B cell (primary cell): ENCODE measurements around the gene MFN1. TPM values are rescaled to one million over a fixed set of nuclear protein-coding genes. Genes with fewer than 3 reads are reported as not detected.

Experiments used
- ATAC-seq: fragments of 200-7000 bp; cut with Tn5 transposase; one replicate; pipeline ENCODE4 v1.10.0; 2021; ENCODE audit warnings: low read depth, mild to moderate bottlenecking, moderate number of reproducible peaks, moderate library complexity
- CTCF ChIA-PET: fragments of 350-600 bp; sonication (Branson Sonifier 250); formaldehyde crosslinking; loops from one replicate; lab custom pipeline; 2021; ENCODE audit warnings: antibody characterized with exemption, inconsistent platforms; lab: Charles Lee
- POLR2A ChIA-PET: fragments of 350-600 bp; sonication (Branson Sonifier 250); formaldehyde crosslinking; loops from one replicate; lab custom pipeline; 2021; ENCODE audit warnings: antibody characterized with exemption; lab: Charles Lee
- DNase-seq: peaks from one replicate; pipeline ENCODE4 v3.0.0; 2013
- H2AFZ ChIP-seq: 2 replicates; pipeline ENCODE4 v1.6.1; 2012; ENCODE audit warnings: mild to moderate bottlenecking, low read depth, low read length; ENCODE audit not compliant: insufficient read depth, poor library complexity, severe bottlenecking
- H3K27ac ChIP-seq, 2 donors: 1 replicate in 1 of 2; 2 replicates in 1 of 2; pipeline ENCODE4 v1.5.1; 2012 to 2013; ENCODE audit warnings: low read length in 2 of 2, mild to moderate bottlenecking in 2 of 2, moderate library complexity in 1 of 2
- H3K27me3 ChIP-seq, 4 experiments: fragments of 200-600 bp in 1 of 4; sonication (generic) in 1 of 4; replicated peaks in 1 of 4; 1 replicate in 2 of 4; 2 replicates in 2 of 4; pipeline versions ENCODE4 v1.6.1 to v1.7.0; 2013 to 2016; ENCODE audit warnings: low read length in 3 of 4, mild to moderate bottlenecking in 2 of 4, mixed read lengths in 1 of 4, moderate library complexity in 1 of 4; ENCODE audit not compliant: insufficient read depth in 4 of 4, control insufficient read depth in 3 of 4; ENCODE audit errors: control extremely low read depth in 1 of 4
- H3K36me3 ChIP-seq, 2 experiments: replicated peaks in 1 of 2; 1 replicate in 1 of 2; 2 replicates in 1 of 2; pipeline versions ENCODE4 v1.6.1 to v1.7.1; 2013; ENCODE audit warnings: low read length in 1 of 2; ENCODE audit not compliant: insufficient read depth in 2 of 2, control insufficient read depth in 1 of 2; ENCODE audit errors: control extremely low read depth in 1 of 2, extremely low read depth in 1 of 2
- H3K4me1 ChIP-seq, 2 donors: fragments of 200-600 bp in 1 of 2; sonication (generic) in 1 of 2; 1 replicate in 1 of 2; 2 replicates in 1 of 2; pipeline versions ENCODE4 v1.5.1 to v1.6.1; 2013 to 2017; ENCODE audit warnings: low read length in 2 of 2; ENCODE audit not compliant: control insufficient read depth in 2 of 2, insufficient read depth in 2 of 2
- H3K4me2 ChIP-seq: replicated peaks from 2 replicates; pipeline ENCODE3; 2012; ENCODE audit warnings: mild to moderate bottlenecking, low read depth, low read length; ENCODE audit not compliant: poor library complexity, severe bottlenecking
- H3K4me3 ChIP-seq, 5 experiments: fragments of 200-600 bp in 1 of 5; sonication (generic) in 1 of 5; 1 replicate in 3 of 5; 2 replicates in 2 of 5; pipeline versions ENCODE4 v1.5.1 to v1.7.0; 2011 to 2016; ENCODE audit warnings: low read length in 4 of 5, mild to moderate bottlenecking in 4 of 5, low read depth in 2 of 5, control low read depth in 1 of 5, moderate library complexity in 1 of 5; ENCODE audit not compliant: insufficient read depth in 1 of 5; ENCODE audit errors: control extremely low read depth in 1 of 5, extremely low read depth in 1 of 5
- H3K79me2 ChIP-seq: fragments of 200-600 bp; sonication (generic); one replicate; pipeline ENCODE4 v1.6.0; 2016; ENCODE audit warnings: low read length; ENCODE audit not compliant: control insufficient read depth, insufficient read depth
- H3K9ac ChIP-seq: fragments of 200-600 bp; sonication (generic); 2 replicates; pipeline ENCODE4 v1.6.1; 2017; ENCODE audit warnings: mild to moderate bottlenecking, low read length, moderate library complexity
- H3K9me3 ChIP-seq, 3 donors: one replicate each; pipeline versions ENCODE4 v1.6.1 to v1.7.1; 2013; ENCODE audit warnings: low read length in 2 of 3; ENCODE audit not compliant: control insufficient read depth in 2 of 3, insufficient read depth in 1 of 3; ENCODE audit errors: control extremely low read depth in 1 of 3
- H4K20me1 ChIP-seq: 2 replicates; pipeline ENCODE4 v1.6.0; 2012; ENCODE audit warnings: mild to moderate bottlenecking, low read length; ENCODE audit not compliant: insufficient read depth, control insufficient read depth, poor library complexity, severe bottlenecking
- H3K27ac Mint-ChIP-seq: one replicate; pipeline ENCODE4 v1.8.0; 2021; ENCODE audit warnings: mixed read lengths
- H3K27me3 Mint-ChIP-seq: one replicate; pipeline ENCODE4 v1.8.0; 2021; ENCODE audit warnings: mixed read lengths
- H3K4me1 Mint-ChIP-seq: one replicate; pipeline ENCODE4 v1.8.0; 2021; ENCODE audit warnings: mixed read lengths
- H3K4me3 Mint-ChIP-seq: one replicate; pipeline ENCODE4 v1.8.0; 2021; ENCODE audit warnings: mixed read lengths
- H3K9me3 Mint-ChIP-seq: one replicate; pipeline ENCODE4 v1.8.0; 2022; ENCODE audit warnings: mixed read lengths; ENCODE audit not compliant: insufficient read depth
- CTCF ChIP-seq: fragments of 200-600 bp; IDR thresholded peaks from one replicate; pipeline ENCODE4 v1.8.0; 2022; ENCODE audit warnings: antibody characterized with exemption, mild to moderate bottlenecking
- EZH2 ChIP-seq: IDR thresholded peaks from 2 replicates; pipeline ENCODE4 v1.6.1; 2012; ENCODE audit warnings: borderline replicate concordance, low read depth, mild to moderate bottlenecking, moderate library complexity, low read length; ENCODE audit not compliant: insufficient read depth, poor library complexity, severe bottlenecking
- WGBS: methylation state at CpG from one replicate; pipeline ENCODE4 v1.1.5; 2013; ENCODE audit warnings: missing lambda C conversion rate; ENCODE audit not compliant: insufficient coverage; 5-methylcytosine and 5-hydroxymethylcytosine counted together
- intact Hi-C: fragments of 100-400 bp; cut with micrococcal nuclease; formaldehyde crosslinking; loops from one replicate; pipeline ENCODE4 v1.10.0; 2022
- polyA plus RNA-seq: library from polyadenylated mRNA; depleted of rRNA; stranded (reverse); fragments of >200 nt; gene quantifications from 2 replicates; pipeline ENCODE4 v1.2.3, GENCODE V29; 2012
- total RNA-seq, 2 donors: library from RNA; stranded (reverse); fragments of 120-200 nt in 1 of 2; gene quantifications; 1 replicate in 1 of 2; 2 replicates in 1 of 2; pipeline versions ENCODE4 v1.2.3 to v1.2.4, GENCODE V29; 2013 to 2022

Gene MFN1
- total and polyA plus RNA-seq, 2 donors (not counting 1 experiment from before 2014, with no cell fraction given) = 26.0 to 108 TPM

- Histone ChIP-seq H3K9me3 (no peaks in the 10 kb centered on the region), H3K4me3 (no peak overlapping the region), H3K79me2 (no peaks in the 10 kb centered on the region), H3K9ac (no peak overlapping the region), H3K4me1 (no peaks in the 10 kb centered on the region), H3K4me2 (no peak overlapping the region), H3K27ac (no peak overlapping the region), H3K27me3 (no peaks in the 10 kb centered on the region), H2AFZ (no peak overlapping the region), H3K36me3 (peaks cover 15 to 38% of the 10 kb centered on the region in 2 experiments), H4K20me1 (peaks cover 9% of the 10 kb centered on the region)
- ChIA-PET POLR2A (no interaction called here), CTCF (no interaction called here)
- Mint-ChIP-seq H3K9me3 (no peaks in the 10 kb centered on the region), H3K4me1 (no peaks in the 10 kb centered on the region), H3K27ac (no peak overlapping the region), H3K4me3 (no peak overlapping the region), H3K27me3 (no peaks in the 10 kb centered on the region)
- ATAC-seq = no peak
- TF ChIP-seq EZH2 (no peak), CTCF (no peak)
- WGBS = no CpG with 5 or more reads among the region's 5 CpGs
- intact Hi-C loops = no loop called here
- DNase-seq = no peak
Observed at GRCh38 chr3:179402963-179403362, 55.5 kb downstream of the MFN1 start.

- no peaks in the 10 kb centered on the region for H3K27me3 Mint-ChIP-seq
- Histone ChIP-seq H3K9me3 (no peaks in the 10 kb centered on the region), H3K27ac (peak overlapping the region in 1 of 2 donors; percentile 9), H4K20me1 (peaks cover 9% of the 10 kb centered on the region), H3K36me3 (peaks cover 15 to 38% of the 10 kb centered on the region in 2 experiments), H3K27me3 (no peaks in the 10 kb centered on the region), H2AFZ (no peak overlapping the region), H3K4me3 (no peak overlapping the region), H3K9ac (no peak overlapping the region), H3K4me1 (no peaks in the 10 kb centered on the region), H3K79me2 (no peaks in the 10 kb centered on the region), H3K4me2 (no peak overlapping the region)
- ChIA-PET CTCF (no interaction called here), POLR2A (no interaction called here)
- H3K4me1 Mint-ChIP-seq = no peaks in the 10 kb centered on the region
- WGBS = no CpG with 5 or more reads among the region's 2 CpGs
- DNase-seq = no peak
- no peaks in the 10 kb centered on the region for H3K9me3 Mint-ChIP-seq
- no peak for TF ChIP-seq CTCF
- TF ChIP-seq EZH2 = no peak
- H3K4me3 Mint-ChIP-seq = no peak overlapping the region
- no peak overlapping the region for H3K27ac Mint-ChIP-seq
- ATAC-seq = no peak
- intact Hi-C loops = no loop called here
Observed at GRCh38 chr3:179404307-179404706, 56.8 kb downstream of the MFN1 start.
